Muscle layer of colon (tissue), 2 donors: ENCODE measurements around the gene SLC2A11.

Experiments
- H3K27ac ChIP-seq: one replicate; pipeline ENCODE4 v1.7.0; 2013; ENCODE audit warnings: low read depth, mild to moderate bottlenecking, low read length, moderate library complexity
- H3K27me3 ChIP-seq, 2 donors: one replicate each; pipeline ENCODE4 v1.7.0; 2013; ENCODE audit warnings: low read length in 2 of 2, mild to moderate bottlenecking in 2 of 2; ENCODE audit not compliant: insufficient read depth in 2 of 2, control insufficient read depth in 1 of 2
- H3K36me3 ChIP-seq: one replicate; pipeline ENCODE4 v1.7.0; 2013; ENCODE audit warnings: mild to moderate bottlenecking, low read length; ENCODE audit not compliant: insufficient read depth
- H3K4me1 ChIP-seq: one replicate; pipeline ENCODE4 v1.7.0; 2013; ENCODE audit warnings: mild to moderate bottlenecking, low read length; ENCODE audit not compliant: insufficient read depth
- H3K4me3 ChIP-seq, 2 donors: one replicate each; pipeline ENCODE4 v1.7.0; 2013; ENCODE audit warnings: low read length in 2 of 2, low read depth in 1 of 2, mild to moderate bottlenecking in 1 of 2, moderate library complexity in 1 of 2
- H3K9ac ChIP-seq: one replicate; pipeline ENCODE4 v1.7.0; 2013; ENCODE audit warnings: low read length
- H3K9me3 ChIP-seq: one replicate; pipeline ENCODE4 v1.7.0; 2013; ENCODE audit warnings: mild to moderate bottlenecking, low read length
- donor health status: abdominal sarcoma.
- donor health status: Adenocarcinoma of cecum.

SLC2A11 gene

DNA sequence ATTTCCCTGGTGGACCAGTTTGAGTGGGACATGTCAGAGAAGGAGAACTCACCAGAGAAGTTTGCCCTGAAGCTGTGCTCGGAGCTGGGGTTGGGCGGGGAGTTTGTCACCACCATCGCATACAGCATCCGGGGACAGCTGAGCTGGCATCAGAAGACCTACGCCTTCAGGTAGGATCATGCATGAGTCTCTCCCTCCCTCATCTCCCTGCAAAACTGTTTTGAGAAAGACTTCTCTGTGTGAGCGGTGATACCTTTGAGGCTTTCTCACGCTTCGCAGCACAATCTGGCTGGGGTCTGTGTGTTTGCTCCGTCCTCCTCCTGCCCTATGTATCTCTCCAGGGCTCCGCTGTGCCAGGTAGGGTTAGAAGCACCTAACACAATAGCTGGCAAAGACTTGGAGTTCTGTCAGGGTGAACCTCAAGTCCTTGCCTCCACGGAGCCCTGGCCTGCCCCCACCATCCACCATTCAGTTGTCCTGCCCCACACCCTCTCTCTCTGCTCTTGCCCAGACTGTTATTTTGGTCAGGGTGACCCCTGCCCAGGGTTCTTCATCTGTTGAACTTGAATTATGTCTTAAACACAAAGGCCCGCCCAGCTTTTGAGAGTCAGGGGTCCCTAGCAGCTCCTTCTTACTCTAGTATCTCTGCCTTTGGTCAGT, 32.3 kb upstream of the SLC2A11 start:
- Histone ChIP-seq H3K4me3 (no peak overlapping the region), H3K9me3 (no peaks in the 10 kb centered on the region), H3K4me1 (no peaks in the 10 kb centered on the region), H3K36me3 (peaks cover 75% of the 10 kb centered on the region), H3K27ac (no peak overlapping the region), H3K27me3 (no peaks in the 10 kb centered on the region), H3K9ac (no peak overlapping the region)

DNA sequence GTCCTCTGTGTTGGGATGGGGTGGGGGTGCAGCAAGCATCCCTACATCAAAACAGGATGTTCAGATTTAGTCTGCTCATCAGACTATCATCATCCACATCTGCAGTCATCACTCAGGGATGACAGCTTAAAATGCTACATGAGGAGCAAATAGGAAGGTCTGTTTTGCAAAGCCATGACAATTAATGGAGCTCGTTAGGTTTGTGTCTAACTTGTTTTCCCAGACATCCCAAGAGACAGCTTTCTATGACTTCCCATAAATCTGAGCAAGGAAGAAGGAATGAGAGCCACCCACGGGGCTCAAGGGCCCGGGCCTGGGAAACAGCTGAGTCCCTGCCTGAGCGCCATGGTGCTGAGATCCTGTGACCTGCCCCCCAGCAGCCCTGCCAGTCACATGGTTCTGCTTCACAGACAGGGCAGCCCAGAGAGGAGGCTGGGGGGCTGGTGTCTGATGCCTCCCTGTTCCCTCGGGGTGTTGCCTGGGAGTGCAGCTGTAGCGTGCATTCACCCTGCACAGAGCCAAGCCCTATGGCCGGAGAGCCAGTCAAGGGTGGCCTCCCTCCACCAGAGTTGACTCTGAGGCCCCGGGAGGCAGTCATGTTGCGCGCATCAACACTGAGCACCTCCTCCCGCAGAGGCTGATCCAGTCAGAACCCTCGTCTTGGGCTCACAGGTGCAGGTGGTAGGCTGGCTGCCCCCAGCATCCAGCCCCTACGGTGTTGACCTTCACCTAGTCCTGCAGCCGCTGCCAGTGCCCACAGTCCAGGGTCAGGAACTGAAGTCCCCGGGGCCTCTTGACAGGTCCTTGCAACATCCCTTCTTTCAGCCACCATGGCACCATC, 30.9 kb upstream of the SLC2A11 start:
- Histone ChIP-seq H3K4me1 (no peaks in the 10 kb centered on the region), H3K27ac (no peak overlapping the region), H3K9me3 (no peaks in the 10 kb centered on the region), H3K9ac (no peak overlapping the region), H3K36me3 (peaks cover 65% of the 10 kb centered on the region), H3K27me3 (no peaks in the 10 kb centered on the region), H3K4me3 (no peak overlapping the region)

DNA sequence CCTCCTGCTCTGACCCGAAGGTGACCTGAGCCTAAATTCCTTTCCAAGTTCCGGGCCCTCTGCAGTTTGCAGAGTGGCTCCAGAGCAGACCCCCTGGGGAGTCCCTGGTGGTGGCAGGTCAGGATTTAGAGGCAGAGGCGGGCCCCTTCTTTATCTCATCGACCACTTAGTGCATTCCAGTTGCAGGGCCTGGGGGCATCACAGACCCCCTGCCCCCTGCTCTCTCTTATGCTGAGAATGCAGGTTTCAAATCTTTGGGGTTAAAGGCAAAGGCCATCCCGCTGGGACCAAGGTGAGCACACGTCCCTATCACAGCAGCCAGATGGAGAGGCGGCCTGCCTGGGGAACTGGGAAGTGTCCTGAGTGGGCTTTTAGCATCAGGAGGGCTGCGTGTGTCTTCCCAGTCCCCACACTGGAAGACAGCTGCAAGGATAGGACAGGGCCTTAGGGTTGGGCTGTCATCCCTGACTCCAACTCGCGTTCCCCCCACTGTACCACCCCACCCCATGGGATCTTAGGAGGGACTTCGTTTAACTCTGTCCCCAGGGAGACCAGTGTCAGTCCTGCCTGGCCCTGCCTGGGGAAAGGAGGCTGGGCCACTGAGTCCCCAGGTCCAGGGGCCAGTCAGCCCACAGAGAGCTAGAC, 30.2 kb upstream of the SLC2A11 start:
- H3K36me3 ChIP-seq: peaks cover 63% of the 10 kb centered on the region

DNA sequence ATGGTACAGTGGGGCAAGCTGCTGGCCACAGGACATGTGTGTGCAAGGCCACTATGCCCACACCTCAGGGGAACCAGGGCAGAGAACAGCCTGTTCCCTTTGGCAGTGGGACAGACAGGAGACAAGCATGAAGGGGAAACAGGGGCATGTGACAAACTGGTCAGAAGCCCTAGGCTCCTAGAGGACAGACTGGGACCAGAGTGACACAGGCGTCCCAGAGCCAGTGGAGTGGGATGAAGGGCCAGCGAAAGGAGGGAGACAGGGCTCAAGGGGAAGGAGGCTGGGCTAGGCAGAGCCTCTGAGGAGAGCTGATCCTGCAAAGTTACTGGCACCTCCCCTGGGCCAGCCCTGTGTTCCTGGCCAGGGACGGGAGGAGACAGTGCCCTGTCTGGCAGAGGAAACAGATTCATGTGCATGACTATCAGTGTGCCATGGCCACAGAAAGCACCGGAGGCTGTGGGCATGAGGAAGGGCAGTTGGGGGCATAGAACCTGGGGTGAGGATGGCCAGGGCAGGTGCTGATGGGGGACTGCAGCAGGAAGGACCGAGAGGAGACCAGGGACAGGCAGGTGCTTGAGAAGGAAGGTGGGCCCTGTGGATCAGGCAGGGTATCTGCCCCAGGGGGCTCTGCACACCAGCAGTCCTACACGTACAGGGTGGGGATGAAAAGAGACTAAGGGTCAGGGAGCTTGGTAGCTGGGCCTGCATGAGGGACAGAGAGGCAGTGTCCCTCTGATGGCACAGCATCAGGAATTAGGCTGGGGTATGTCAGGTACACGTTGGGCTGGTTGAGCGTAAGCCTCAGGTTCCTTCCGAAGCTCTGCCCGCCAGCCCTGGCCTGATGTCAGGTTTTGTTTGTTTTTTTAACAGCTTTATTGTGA, 28.6 kb upstream of the SLC2A11 start:
- H3K36me3 ChIP-seq: peaks cover 48% of the 10 kb centered on the region
- H3K4me3 ChIP-seq: no peak overlapping the region
- H3K9ac ChIP-seq: no peak overlapping the region
- no peaks in the 10 kb centered on the region for H3K4me1 ChIP-seq
- no peaks in the 10 kb centered on the region for H3K27me3 ChIP-seq
- no peaks in the 10 kb centered on the region for H3K9me3 ChIP-seq
- H3K27ac ChIP-seq: no peak overlapping the region

More for the DNA sequence above, 30.2 kb upstream of the SLC2A11 start:
- H3K27me3 ChIP-seq: no peaks in the 10 kb centered on the region
- H3K4me1 ChIP-seq: no peaks in the 10 kb centered on the region
- H3K27ac ChIP-seq: no peak overlapping the region
- no peaks in the 10 kb centered on the region for H3K9me3 ChIP-seq
- no peak overlapping the region for H3K9ac ChIP-seq
- H3K4me3 ChIP-seq: no peak overlapping the region

DNA sequence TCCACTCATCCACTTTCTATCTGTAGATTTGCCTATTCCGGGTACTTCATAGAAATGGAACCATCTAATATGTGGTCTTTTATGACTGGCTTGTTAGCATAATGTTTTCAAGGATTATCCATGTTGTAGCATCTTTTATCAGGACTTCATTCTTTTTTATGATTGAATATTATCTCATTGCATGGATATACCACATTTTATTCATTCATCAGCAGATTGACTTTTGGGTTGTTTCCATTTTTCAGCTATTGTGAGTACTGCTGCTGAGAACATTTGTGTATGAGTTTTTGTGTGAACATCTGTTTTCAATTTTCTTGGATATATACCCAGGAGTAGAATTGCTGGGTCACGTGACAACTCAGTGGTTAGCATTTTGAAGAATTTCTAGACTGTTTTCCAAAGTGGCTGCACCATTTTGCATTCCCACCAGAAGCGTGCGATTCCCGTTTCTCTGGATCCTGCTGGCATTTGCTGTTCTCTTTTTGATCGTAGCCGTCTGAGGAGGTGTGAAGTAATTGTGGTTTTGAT, 27.8 kb upstream of the SLC2A11 start:
- H3K9ac ChIP-seq: no peak overlapping the region
- no peaks in the 10 kb centered on the region for H3K27me3 ChIP-seq
- H3K9me3 ChIP-seq: no peaks in the 10 kb centered on the region
- no peak overlapping the region for H3K27ac ChIP-seq
- H3K36me3 ChIP-seq: peaks cover 45% of the 10 kb centered on the region
- H3K4me1 ChIP-seq: no peaks in the 10 kb centered on the region
- no peak overlapping the region for H3K4me3 ChIP-seq

DNA sequence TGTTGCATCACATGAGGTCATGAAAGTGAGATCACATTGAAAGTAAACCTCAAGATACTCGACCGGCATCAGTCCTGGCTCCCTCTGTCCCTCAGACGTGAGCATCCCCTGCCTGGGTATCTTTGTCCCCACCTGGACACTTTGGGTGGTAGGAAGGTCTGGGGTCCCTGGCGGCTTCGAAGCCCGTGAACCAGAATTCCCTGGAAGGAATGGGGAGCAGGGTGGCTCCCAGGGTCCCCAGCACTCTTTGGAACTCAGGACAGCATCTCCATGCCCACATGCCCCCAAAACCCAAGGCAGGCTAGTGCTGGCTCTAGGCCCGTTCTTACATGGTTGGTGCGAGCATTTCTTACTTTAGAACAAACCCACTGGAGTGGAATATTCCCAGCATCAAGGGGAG, 26.4 kb upstream of the SLC2A11 start:
- Histone ChIP-seq H3K9ac (no peak overlapping the region), H3K4me3 (no peak overlapping the region), H3K27me3 (no peaks in the 10 kb centered on the region), H3K9me3 (no peaks in the 10 kb centered on the region), H3K36me3 (peaks cover 44% of the 10 kb centered on the region), H3K4me1 (no peaks in the 10 kb centered on the region), H3K27ac (no peak overlapping the region)

DNA sequence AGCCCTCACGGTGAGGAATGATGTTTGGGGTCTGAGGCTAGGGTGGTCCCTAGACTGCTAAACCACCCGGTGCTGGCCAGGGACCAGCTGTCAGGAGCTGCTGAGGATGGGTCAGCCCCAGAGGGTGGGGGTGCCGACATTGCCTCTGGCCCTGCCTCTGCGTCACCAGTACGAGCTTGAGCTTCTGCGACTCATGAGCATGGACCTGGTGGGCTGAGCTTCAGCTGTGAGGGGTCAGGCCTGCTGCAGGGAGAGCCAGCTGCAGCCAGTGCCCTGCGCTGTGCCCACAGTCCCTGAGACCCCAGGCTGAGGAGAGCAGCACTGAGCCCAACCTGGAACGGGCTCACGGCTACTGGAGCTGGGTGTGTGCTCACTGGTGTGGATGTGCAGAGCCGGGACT, 25.9 kb upstream of the SLC2A11 start:
- Histone ChIP-seq H3K9ac (no peak overlapping the region), H3K4me1 (no peaks in the 10 kb centered on the region), H3K4me3 (no peak overlapping the region), H3K27me3 (no peaks in the 10 kb centered on the region), H3K36me3 (peaks cover 42% of the 10 kb centered on the region), H3K27ac (no peak overlapping the region), H3K9me3 (no peaks in the 10 kb centered on the region)

DNA sequence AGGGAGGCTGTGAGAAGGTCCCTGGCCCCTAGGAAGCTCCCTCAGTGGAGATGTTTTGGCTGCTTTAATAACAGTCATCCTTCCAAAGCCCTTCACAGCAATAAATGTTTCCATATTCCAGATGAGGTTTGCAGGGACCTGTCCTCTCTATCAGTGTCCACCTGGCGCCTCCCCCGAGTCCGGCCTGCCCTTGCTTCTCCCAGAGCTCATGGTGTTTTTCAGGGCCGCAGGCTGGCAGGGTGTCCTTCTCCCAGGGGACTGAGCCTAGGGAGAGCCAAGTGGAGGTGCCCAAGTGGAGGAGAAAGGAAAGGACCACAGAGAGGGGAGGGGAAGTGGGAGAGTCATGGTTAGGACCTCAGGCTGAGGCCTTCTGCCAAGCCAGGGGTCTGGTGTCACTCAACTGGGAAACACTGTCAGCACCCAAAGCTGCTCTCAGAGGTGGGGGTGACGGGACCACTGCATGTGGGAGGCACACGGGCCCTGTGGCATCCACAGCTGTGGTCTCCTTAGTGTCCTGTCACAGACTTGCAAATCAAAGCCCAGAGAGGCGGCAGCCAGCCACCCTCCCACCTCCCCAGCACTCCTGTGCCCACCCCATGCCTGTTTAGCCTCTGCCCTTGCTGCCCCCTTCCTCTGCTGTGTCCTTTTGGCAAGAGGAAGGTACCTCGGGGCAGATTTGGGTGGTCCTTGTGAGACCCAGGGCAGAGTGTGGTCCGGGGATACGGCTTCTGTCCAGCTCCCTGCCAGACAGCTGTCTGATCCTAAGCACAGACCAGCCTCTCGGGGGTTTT, 25.3 kb upstream of the SLC2A11 start:
- no peaks in the 10 kb centered on the region for H3K27me3 ChIP-seq
- H3K36me3 ChIP-seq: peaks cover 36% of the 10 kb centered on the region
- H3K27ac ChIP-seq: no peak overlapping the region
- no peak overlapping the region for H3K9ac ChIP-seq
- H3K4me1 ChIP-seq: no peaks in the 10 kb centered on the region
- H3K9me3 ChIP-seq: no peaks in the 10 kb centered on the region
- H3K4me3 ChIP-seq: no peak overlapping the region

DNA sequence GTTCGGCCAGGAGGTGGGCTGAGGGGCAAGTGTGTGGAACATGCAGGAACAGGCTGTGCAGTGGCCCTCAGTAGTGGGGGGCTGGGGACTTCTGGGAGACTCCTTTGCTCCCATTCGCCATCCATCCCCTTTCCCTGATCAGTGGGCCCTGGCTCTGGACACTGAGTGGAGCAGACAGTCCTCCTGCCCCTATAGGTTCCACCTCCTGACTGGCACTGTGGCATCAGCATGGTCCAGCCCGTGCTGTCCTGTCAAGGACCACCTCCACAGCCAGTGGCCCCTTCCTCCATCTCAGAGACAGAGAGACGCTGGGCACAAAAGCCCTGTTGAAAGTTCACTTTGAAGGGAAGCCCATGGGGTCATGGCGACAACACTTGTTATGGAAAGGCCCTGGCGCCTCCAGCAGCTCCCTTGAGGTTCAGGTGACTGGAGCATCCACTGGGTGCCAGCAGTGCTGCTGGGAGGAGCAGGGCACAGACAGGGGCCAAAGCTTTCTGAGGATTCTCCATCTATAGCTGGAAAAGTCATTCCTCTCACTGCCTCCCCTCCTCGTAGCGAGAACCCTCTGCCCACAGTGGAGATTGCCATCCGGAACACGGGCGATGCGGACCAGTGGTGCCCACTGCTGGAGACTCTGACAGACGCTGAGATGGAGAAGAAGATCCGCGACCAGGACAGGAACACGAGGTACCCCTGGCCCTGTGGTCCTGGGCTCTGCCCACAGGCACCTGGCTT, 24.5 kb upstream of the SLC2A11 start:
- H3K27me3 ChIP-seq: peaks cover 0 to 2% of the 10 kb centered on the region in 2 donors
- H3K4me1 ChIP-seq: peaks cover 3% of the 10 kb centered on the region
- H3K4me3 ChIP-seq: no peak overlapping the region
- H3K36me3 ChIP-seq: peaks cover 32% of the 10 kb centered on the region
- no peak overlapping the region for H3K27ac ChIP-seq
- H3K9me3 ChIP-seq: no peaks in the 10 kb centered on the region
- no peak overlapping the region for H3K9ac ChIP-seq

DNA sequence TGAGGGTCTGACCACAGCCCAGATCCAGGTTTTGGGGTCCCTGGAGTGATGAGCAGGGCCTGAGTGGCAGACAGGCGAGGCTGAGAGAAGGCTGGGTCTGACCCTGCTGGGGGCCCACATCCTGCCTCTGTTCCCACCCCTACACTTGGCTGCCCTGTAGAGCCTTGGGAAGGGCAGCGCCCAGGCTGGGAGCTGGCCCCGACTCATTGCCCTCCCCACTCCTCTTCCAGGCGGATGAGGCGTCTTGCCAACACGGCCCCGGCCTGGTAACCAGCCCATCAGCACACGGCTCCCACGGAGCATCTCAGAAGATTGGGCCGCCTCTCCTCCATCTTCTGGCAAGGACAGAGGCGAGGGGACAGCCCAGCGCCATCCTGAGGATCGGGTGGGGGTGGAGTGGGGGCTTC, 23.8 kb upstream of the SLC2A11 start:
- H3K9me3 ChIP-seq: no peaks in the 10 kb centered on the region
- H3K27ac ChIP-seq: no peak overlapping the region
- H3K27me3 ChIP-seq: peaks cover 0 to 4% of the 10 kb centered on the region in 2 donors
- H3K4me1 ChIP-seq: peaks cover 5% of the 10 kb centered on the region
- H3K9ac ChIP-seq: no peak overlapping the region
- H3K36me3 ChIP-seq: peaks cover 27% of the 10 kb centered on the region
- H3K4me3 ChIP-seq: no peak overlapping the region
